H9 (cell line): Measurements from ENCODE around the gene EGLN3. TPM values are rescaled to one million over a fixed set of nuclear protein-coding genes. Genes with fewer than 3 reads are reported as not detected.

ENCODE experiments used
- DNase-seq: peaks from one replicate; pipeline ENCODE4 v3.0.0-alpha.2; 2017
- H2AFZ ChIP-seq: one replicate; pipeline ENCODE4 v1.6.1; 2013; ENCODE audit warnings: mild to moderate bottlenecking, low read length, control low read depth, moderate library complexity
- H2AK5ac ChIP-seq: 2 replicates; pipeline ENCODE4 v1.6.1; 2013; ENCODE audit warnings: low read length, control low read depth, mixed read lengths; ENCODE audit not compliant: insufficient read length
- H2BK120ac ChIP-seq: one replicate; pipeline ENCODE4 v1.6.1; 2013; ENCODE audit warnings: low read depth, mild to moderate bottlenecking, low read length, control low read depth, inconsistent platforms; ENCODE audit not compliant: poor library complexity, severe bottlenecking
- H2BK12ac ChIP-seq: 2 replicates; pipeline ENCODE4 v1.6.1; 2013; ENCODE audit warnings: low read length, control low read depth, mixed read lengths, low read depth; ENCODE audit not compliant: insufficient read length
- H2BK15ac ChIP-seq: 2 replicates; pipeline ENCODE4 v1.6.1; 2013; ENCODE audit warnings: low read depth, low read length, control low read depth
- H2BK20ac ChIP-seq: one replicate; pipeline ENCODE4 v1.6.1; 2013; ENCODE audit warnings: low read depth, mild to moderate bottlenecking, low read length, control low read depth, inconsistent platforms; ENCODE audit not compliant: poor library complexity, severe bottlenecking
- H2BK5ac ChIP-seq: 2 replicates; pipeline ENCODE4 v1.6.1; 2013; ENCODE audit warnings: low read length, control low read depth, mixed read lengths; ENCODE audit not compliant: insufficient read length
- H3K14ac ChIP-seq: 2 replicates; pipeline ENCODE4 v1.6.1; 2013; ENCODE audit warnings: low read length, control low read depth; ENCODE audit not compliant: insufficient read depth
- H3K18ac ChIP-seq: 2 replicates; pipeline ENCODE4 v1.6.1; 2013; ENCODE audit warnings: low read depth, mild to moderate bottlenecking, mixed read lengths, low read length, control low read depth; ENCODE audit not compliant: insufficient read length
- H3K23ac ChIP-seq: 2 replicates; pipeline ENCODE4 v1.6.1; 2013; ENCODE audit warnings: low read length, control low read depth, mixed read lengths, low read depth; ENCODE audit not compliant: insufficient read length
- H3K23me2 ChIP-seq: 2 replicates; pipeline ENCODE4 v1.6.1; 2013; ENCODE audit warnings: low read depth, mild to moderate bottlenecking, mixed read lengths, low read length, control low read depth; ENCODE audit not compliant: insufficient read length, poor library complexity, severe bottlenecking
- H3K27ac ChIP-seq: 2 replicates; pipeline ENCODE4 v1.5.1; 2013; ENCODE audit warnings: low read length, control low read depth, mixed read lengths, low read depth; ENCODE audit not compliant: insufficient read length
- H3K27me3 ChIP-seq: 2 replicates; pipeline ENCODE4 v1.6.1; 2013; ENCODE audit warnings: low read length, control low read depth, inconsistent platforms; ENCODE audit not compliant: insufficient read depth
- H3K4ac ChIP-seq: 2 replicates; pipeline ENCODE4 v1.6.1; 2013; ENCODE audit warnings: low read depth, mild to moderate bottlenecking, control low read depth, inconsistent platforms, low read length, moderate library complexity
- H3K4me1 ChIP-seq: 2 replicates; pipeline ENCODE4 v1.6.1; 2013; ENCODE audit warnings: low read length, control low read depth, inconsistent platforms; ENCODE audit not compliant: insufficient read depth
- H3K4me2 ChIP-seq: 2 replicates; pipeline ENCODE4 v1.6.1; 2013; ENCODE audit warnings: low read length, control low read depth, mixed read lengths; ENCODE audit not compliant: insufficient read length, insufficient read depth
- H3K56ac ChIP-seq: 2 replicates; pipeline ENCODE4 v1.6.1; 2013; ENCODE audit warnings: low read depth, mild to moderate bottlenecking, mixed read lengths, low read length, control low read depth; ENCODE audit not compliant: insufficient read length
- H3K79me1 ChIP-seq: 2 replicates; pipeline ENCODE4 v1.6.1; 2013; ENCODE audit warnings: low read depth, mild to moderate bottlenecking, moderate library complexity, low read length, control low read depth, inconsistent platforms; ENCODE audit not compliant: insufficient read depth, poor library complexity, severe bottlenecking
- H3K79me2 ChIP-seq: 2 replicates; pipeline ENCODE4 v1.6.1; 2013; ENCODE audit warnings: low read length, control low read depth, inconsistent platforms; ENCODE audit not compliant: insufficient read depth
- H3K9ac ChIP-seq: 2 replicates; pipeline ENCODE4 v1.6.1; 2013; ENCODE audit warnings: low read length, control low read depth, mixed read lengths; ENCODE audit not compliant: insufficient read length; ENCODE audit errors: extremely low read depth
- H3K9me3 ChIP-seq: one replicate; pipeline ENCODE4 v1.6.1; 2013; ENCODE audit warnings: low read depth, low read length, inconsistent platforms; ENCODE audit not compliant: control insufficient read depth
- H3T11ph ChIP-seq: one replicate; pipeline ENCODE4 v1.6.1; 2013; ENCODE audit warnings: mild to moderate bottlenecking, low read length, control low read depth, inconsistent platforms
- H4K20me1 ChIP-seq: one replicate; pipeline ENCODE4 v1.6.1; 2013; ENCODE audit not compliant: control insufficient read depth, insufficient read length, insufficient read depth
- H4K5ac ChIP-seq: 2 replicates; pipeline ENCODE4 v1.6.1; 2013; ENCODE audit warnings: low read depth, mild to moderate bottlenecking, mixed read lengths, low read length, control low read depth; ENCODE audit not compliant: insufficient read length
- H4K8ac ChIP-seq: replicated peaks from 2 replicates; pipeline ENCODE4 v1.6.1; 2013; ENCODE audit warnings: low read length, control low read depth, mixed read lengths, low read depth; ENCODE audit not compliant: insufficient read length
- H4K91ac ChIP-seq: 2 replicates; pipeline ENCODE4 v1.6.1; 2013; ENCODE audit warnings: low read depth, mild to moderate bottlenecking, moderate library complexity, mixed read lengths, low read length, control low read depth; ENCODE audit not compliant: insufficient read length
- H3K27ac Mint-ChIP-seq, 3 experiments: 2 replicates in 2 of 3; 3 replicates in 1 of 3; pipeline ENCODE4 v1.8.0; 2020 to 2021; ENCODE audit warnings: mixed read lengths in 3 of 3, mild to moderate bottlenecking in 1 of 3, moderate library complexity in 1 of 3
- H3K27me3 Mint-ChIP-seq: 2 replicates; pipeline ENCODE4 v1.8.0; 2021; ENCODE audit warnings: low read depth, mild to moderate bottlenecking, moderate library complexity, mixed read lengths
- H3K36me3 Mint-ChIP-seq, 3 experiments: 2 replicates in 2 of 3; 3 replicates in 1 of 3; pipeline ENCODE4 v1.8.0; 2020 to 2021; ENCODE audit warnings: low read depth in 3 of 3, mixed read lengths in 3 of 3; ENCODE audit not compliant: insufficient read depth in 1 of 3
- H3K4me1 Mint-ChIP-seq, 2 experiments: 2 replicates each; pipeline ENCODE4 v1.8.0; 2020; ENCODE audit warnings: mixed read lengths in 2 of 2
- H3K4me3 Mint-ChIP-seq, 2 experiments: 2 replicates in 1 of 2; 3 replicates in 1 of 2; pipeline ENCODE4 v1.8.0; 2020 to 2021; ENCODE audit warnings: mild to moderate bottlenecking in 2 of 2, mixed read lengths in 2 of 2, moderate library complexity in 1 of 2
- H3K9me3 Mint-ChIP-seq, 2 experiments: 2 replicates in 1 of 2; 3 replicates in 1 of 2; pipeline ENCODE4 v1.8.0; 2020; ENCODE audit warnings: mild to moderate bottlenecking in 2 of 2, mixed read lengths in 2 of 2, moderate library complexity in 1 of 2
- WGBS: extraction: QIAGEN DNeasy Blood & Tissue Kit; methylation state at CpG from one replicate; pipeline ENCODE4 v1.1.7; 2013; ENCODE audit warnings: missing lambda C conversion rate, low lambda C conversion rate, mixed read lengths; ENCODE audit not compliant: insufficient read length; ENCODE audit errors: extremely low coverage; 5-methylcytosine and 5-hydroxymethylcytosine counted together
- total RNA-seq: library from RNA; stranded (reverse); gene quantifications from 2 replicates; pipeline ENCODE4 v1.2.1, GENCODE V29; 2021
- TF ChIP-seq, protein P1 (sequence below): fragments of 200-600 bp; sonication (generic); conservative IDR thresholded peaks from 3 replicates; pipeline ENCODE4 v1.8.0; 2021; ENCODE audit warnings: antibody characterized with exemption, mild to moderate bottlenecking

Gene EGLN3
- total RNA-seq, 1 experiment from 2014 or later: 19.8 TPM

DNA sequence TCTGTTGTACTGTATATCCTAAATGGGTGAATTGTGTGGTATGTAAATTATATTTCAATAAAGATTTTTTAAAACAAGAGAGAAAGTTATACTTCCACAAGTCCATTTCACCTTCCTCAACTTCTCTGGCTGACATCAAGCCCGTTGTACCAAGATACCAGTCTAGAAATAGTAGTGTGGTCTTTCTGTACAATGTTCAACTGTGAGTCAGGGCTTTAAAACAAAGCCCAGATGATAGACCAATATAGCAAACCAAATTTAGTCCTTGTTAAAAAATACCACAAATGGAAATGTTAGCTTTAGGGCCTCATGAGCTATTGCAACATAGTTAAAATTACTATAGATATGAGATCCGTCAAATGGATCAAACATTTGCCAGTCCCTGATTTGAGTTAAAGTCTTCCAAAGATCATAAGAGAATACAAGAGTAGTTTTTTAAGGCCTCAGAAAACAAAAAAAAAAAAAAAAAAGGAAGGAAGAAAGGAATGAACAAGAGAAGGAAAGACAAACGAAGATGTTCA lies 49.0 kb upstream of the EGLN3 start:
- H3K4ac ChIP-seq: no peak overlapping the region
- H3K9me3 ChIP-seq: no peaks in the 10 kb centered on the region
- Mint-ChIP-seq H3K27ac (no peak overlapping the region), H3K4me1 (no peaks in the 10 kb centered on the region), H3K9me3 (no peaks in the 10 kb centered on the region), H3K36me3 (no peaks in the 10 kb centered on the region), H3K27me3 (no peaks in the 10 kb centered on the region; the same call in 1 of the 2 replicates), H3K4me3 (no peak overlapping the region)
- H4K5ac ChIP-seq: no peak overlapping the region
- no peak overlapping the region for H3K14ac ChIP-seq
- no peaks in the 10 kb centered on the region for H3K79me2 ChIP-seq
- H2BK12ac ChIP-seq: no peak overlapping the region
- H2BK15ac ChIP-seq: no peak overlapping the region
- H2AK5ac ChIP-seq: no peak overlapping the region
- no peak overlapping the region for H3K9ac ChIP-seq
- H2AFZ ChIP-seq: no peak overlapping the region
- H3K23ac ChIP-seq: no peak overlapping the region
- no peak overlapping the region for H3K56ac ChIP-seq
- DNase-seq: no peak
- H3K27me3 ChIP-seq: no peaks in the 10 kb centered on the region
- no peaks in the 10 kb centered on the region for H3K4me1 ChIP-seq
- no peak overlapping the region for H2BK120ac ChIP-seq
- H3K4me2 ChIP-seq: no peak overlapping the region
- H3T11ph ChIP-seq: no peak overlapping the region
- no peak overlapping the region for H4K91ac ChIP-seq
- no CpG with 5 or more reads among the region's 3 CpGs for WGBS
- no peaks in the 10 kb centered on the region for H3K79me1 ChIP-seq
- TF ChIP-seq, protein P1, sequence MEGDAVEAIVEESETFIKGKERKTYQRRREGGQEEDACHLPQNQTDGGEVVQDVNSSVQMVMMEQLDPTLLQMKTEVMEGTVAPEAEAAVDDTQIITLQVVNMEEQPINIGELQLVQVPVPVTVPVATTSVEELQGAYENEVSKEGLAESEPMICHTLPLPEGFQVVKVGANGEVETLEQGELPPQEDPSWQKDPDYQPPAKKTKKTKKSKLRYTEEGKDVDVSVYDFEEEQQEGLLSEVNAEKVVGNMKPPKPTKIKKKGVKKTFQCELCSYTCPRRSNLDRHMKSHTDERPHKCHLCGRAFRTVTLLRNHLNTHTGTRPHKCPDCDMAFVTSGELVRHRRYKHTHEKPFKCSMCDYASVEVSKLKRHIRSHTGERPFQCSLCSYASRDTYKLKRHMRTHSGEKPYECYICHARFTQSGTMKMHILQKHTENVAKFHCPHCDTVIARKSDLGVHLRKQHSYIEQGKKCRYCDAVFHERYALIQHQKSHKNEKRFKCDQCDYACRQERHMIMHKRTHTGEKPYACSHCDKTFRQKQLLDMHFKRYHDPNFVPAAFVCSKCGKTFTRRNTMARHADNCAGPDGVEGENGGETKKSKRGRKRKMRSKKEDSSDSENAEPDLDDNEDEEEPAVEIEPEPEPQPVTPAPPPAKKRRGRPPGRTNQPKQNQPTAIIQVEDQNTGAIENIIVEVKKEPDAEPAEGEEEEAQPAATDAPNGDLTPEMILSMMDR: no peak
- H3K18ac ChIP-seq: no peak overlapping the region
- no peak overlapping the region for H2BK20ac ChIP-seq
- no peak overlapping the region for H2BK5ac ChIP-seq
- H3K27ac ChIP-seq: no peak overlapping the region
- H4K20me1 ChIP-seq: no peaks in the 10 kb centered on the region
- no peaks in the 10 kb centered on the region for H3K23me2 ChIP-seq
- no peak overlapping the region for H4K8ac ChIP-seq
